Endodermal cell (in vitro differentiated cells): ENCODE results near the gene EFEMP1. TPM values are rescaled to one million over a fixed set of nuclear protein-coding genes. Genes with fewer than 3 reads are reported as not detected.

Experiments used
- DNase-seq: peaks from one replicate; pipeline ENCODE4 v3.0.0-alpha.2; 2017
- H3K27ac ChIP-seq: 2 replicates; pipeline ENCODE4 v1.5.1; 2013; ENCODE audit warnings: mild to moderate bottlenecking, low read depth, low read length, moderate library complexity
- H3K27me3 ChIP-seq: 2 replicates; pipeline ENCODE4 v1.6.1; 2013; ENCODE audit warnings: mild to moderate bottlenecking, low read length, moderate library complexity; ENCODE audit not compliant: insufficient read depth, control insufficient read depth, poor library complexity, severe bottlenecking
- H3K36me3 ChIP-seq: 2 replicates; pipeline ENCODE4 v1.7.0; 2013; ENCODE audit warnings: mild to moderate bottlenecking, low read length, moderate library complexity; ENCODE audit not compliant: control insufficient read depth, insufficient read depth
- H3K4me1 ChIP-seq: one replicate; pipeline ENCODE4 v1.7.0; 2013; ENCODE audit warnings: low read length; ENCODE audit not compliant: control insufficient read depth, insufficient read depth
- H3K4me3 ChIP-seq: 2 replicates; pipeline ENCODE4 v1.5.1; 2013; ENCODE audit warnings: mild to moderate bottlenecking, low read length, moderate library complexity
- H3K9ac ChIP-seq: 2 replicates; pipeline ENCODE4 v1.6.1; 2013; ENCODE audit warnings: mild to moderate bottlenecking, low read length, moderate library complexity; ENCODE audit not compliant: poor library complexity, severe bottlenecking; ENCODE audit errors: extremely low read depth
- H3K9me3 ChIP-seq: 2 replicates; pipeline ENCODE4 v1.6.1; 2013; ENCODE audit warnings: mild to moderate bottlenecking, low read length, moderate library complexity; ENCODE audit not compliant: control insufficient read depth
- H3K27ac Mint-ChIP-seq: 2 replicates; pipeline ENCODE4 v1.8.0; 2020; ENCODE audit warnings: mixed read lengths
- H3K27me3 Mint-ChIP-seq: 2 replicates; pipeline ENCODE4 v1.8.0; 2021; ENCODE audit warnings: mild to moderate bottlenecking, mixed read lengths; ENCODE audit not compliant: insufficient read depth
- H3K36me3 Mint-ChIP-seq: 2 replicates; pipeline ENCODE4 v1.8.0; 2020; ENCODE audit warnings: low read depth, mixed read lengths
- H3K4me1 Mint-ChIP-seq: 2 replicates; pipeline ENCODE4 v1.8.0; 2020; ENCODE audit warnings: mixed read lengths
- H3K4me3 Mint-ChIP-seq: 2 replicates; pipeline ENCODE4 v1.8.0; 2020; ENCODE audit warnings: mild to moderate bottlenecking, moderate library complexity, mixed read lengths
- H3K9me3 Mint-ChIP-seq: 2 replicates; pipeline ENCODE4 v1.8.0; 2020; ENCODE audit warnings: mild to moderate bottlenecking, mixed read lengths
- CTCF ChIP-seq: fragments of 200-600 bp; sonication (generic); conservative IDR thresholded peaks from 2 replicates; pipeline ENCODE4 v1.5.0; 2021; ENCODE audit warnings: antibody characterized with exemption, mild to moderate bottlenecking
- WGBS, 2 experiments: methylation state at CpG; one replicate each; pipeline versions ENCODE4 v1.1.5 to v1.1.7; 2013; ENCODE audit warnings: missing lambda C conversion rate in 2 of 2, mixed read lengths in 1 of 2; ENCODE audit not compliant: insufficient coverage in 1 of 2, insufficient read length in 1 of 2; 5-methylcytosine and 5-hydroxymethylcytosine counted together
- total RNA-seq, 2 donors: library from RNA; stranded (reverse); fragmentation: NEBNext Ultra II Directional in 1 of 2; extraction: Animal tissue kit (Norgen Biotek cat#: 25700) in 1 of 2; gene quantifications; 2 replicates in 1 of 2; 3 replicates in 1 of 2; pipeline ENCODE4 v1.2.1, GENCODE V29; 2021

EFEMP1 gene
- total RNA-seq, 2 donors from 2014 or later, result 2.6 to 3.3 TPM

- no peaks in the 10 kb centered on the region for H3K4me1 ChIP-seq
- Mint-ChIP-seq H3K4me3 (no peak overlapping the region), H3K9me3 (no peaks in the 10 kb centered on the region), H3K27me3 (no peaks in the 10 kb centered on the region), H3K36me3 (no peaks in the 10 kb centered on the region), H3K4me1 (no peaks in the 10 kb centered on the region), H3K27ac (no peak overlapping the region)
- no peaks in the 10 kb centered on the region for H3K36me3 ChIP-seq
- H3K27ac ChIP-seq, result no peak overlapping the region
- no peak overlapping the region for H3K4me3 ChIP-seq
- H3K9ac ChIP-seq, result no peak overlapping the region
- no peaks in the 10 kb centered on the region for H3K27me3 ChIP-seq
- DNase-seq, result no peak
- WGBS, 2 experiments, result 88 to 94% methylated on average over 1 to 3 of the region's 3 CpGs
- H3K9me3 ChIP-seq, result no peaks in the 10 kb centered on the region
- TF ChIP-seq CTCF, result no peak
Measured at GRCh38 chr2:55879976-55880375, 43.6 kb downstream of the EFEMP1 start.

GRCh38 chr2:55877087-55877436 lies 46.5 kb downstream of the EFEMP1 start:
- no peaks in the 10 kb centered on the region for H3K27me3 Mint-ChIP-seq
- WGBS, 2 experiments, result 96% methylated on average over 2 of the region's 2 CpGs; no CpG with 5 or more reads in 1 of the 2 experiments
- no peak overlapping the region for H3K27ac ChIP-seq
- no peak overlapping the region for H3K27ac Mint-ChIP-seq
- DNase-seq, result no peak
- TF ChIP-seq CTCF, result no peak
- H3K4me3 ChIP-seq, result no peak overlapping the region
- H3K36me3 ChIP-seq, result no peaks in the 10 kb centered on the region
- H3K9me3 Mint-ChIP-seq, result no peaks in the 10 kb centered on the region
- H3K4me1 Mint-ChIP-seq, result no peaks in the 10 kb centered on the region
- H3K27me3 ChIP-seq, result no peaks in the 10 kb centered on the region
- H3K4me1 ChIP-seq, result no peaks in the 10 kb centered on the region
- H3K9ac ChIP-seq, result no peak overlapping the region
- no peaks in the 10 kb centered on the region for H3K9me3 ChIP-seq
- no peaks in the 10 kb centered on the region for H3K36me3 Mint-ChIP-seq
- no peak overlapping the region for H3K4me3 Mint-ChIP-seq

GRCh38 chr2:55876429-55877086 lies 47.0 kb downstream of the EFEMP1 start:
- Mint-ChIP-seq H3K27ac (no peak overlapping the region), H3K36me3 (no peaks in the 10 kb centered on the region), H3K4me3 (no peak overlapping the region), H3K9me3 (no peaks in the 10 kb centered on the region), H3K4me1 (no peaks in the 10 kb centered on the region), H3K27me3 (no peaks in the 10 kb centered on the region)
- H3K27ac ChIP-seq, result no peak overlapping the region
- no peaks in the 10 kb centered on the region for H3K4me1 ChIP-seq
- no peaks in the 10 kb centered on the region for H3K36me3 ChIP-seq
- DNase-seq, result no peak
- no peaks in the 10 kb centered on the region for H3K27me3 ChIP-seq
- H3K9me3 ChIP-seq, result no peaks in the 10 kb centered on the region
- 86 to 95% methylated on average over 3 to 4 of the region's 6 CpGs for WGBS, 2 experiments
- no peak overlapping the region for H3K9ac ChIP-seq
- no peak overlapping the region for H3K4me3 ChIP-seq
- TF ChIP-seq CTCF, result no peak
